CD4-positive, alpha-beta T cell treated with Interleukin-10 for 1 hour (primary cell): Measurements from ENCODE around the gene FMN1.

Experiments
- DNase-seq: peaks from one replicate; pipeline ENCODE4 v3.0.0-alpha.2; 2020

Gene FMN1

DNA sequence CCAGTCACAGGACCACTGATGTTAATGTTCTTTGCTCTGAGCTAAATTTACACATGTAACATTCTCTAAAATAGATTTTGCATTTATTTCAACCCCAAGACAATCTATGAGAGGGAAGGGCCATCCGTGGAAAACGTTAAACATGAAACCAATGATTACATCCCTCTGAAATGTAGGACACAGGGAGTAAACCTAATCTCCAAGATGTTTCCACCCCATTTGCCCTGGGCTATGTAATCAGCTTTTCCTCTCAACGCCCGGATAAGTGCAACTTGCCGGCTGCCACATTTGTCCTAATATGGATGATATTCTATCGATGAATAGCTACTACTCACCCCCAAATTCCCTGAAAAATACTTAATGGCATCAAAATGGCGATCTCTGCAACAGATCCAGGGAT, 6.4 kb upstream of the FMN1 start:
- DNase-seq: no peak

DNA sequence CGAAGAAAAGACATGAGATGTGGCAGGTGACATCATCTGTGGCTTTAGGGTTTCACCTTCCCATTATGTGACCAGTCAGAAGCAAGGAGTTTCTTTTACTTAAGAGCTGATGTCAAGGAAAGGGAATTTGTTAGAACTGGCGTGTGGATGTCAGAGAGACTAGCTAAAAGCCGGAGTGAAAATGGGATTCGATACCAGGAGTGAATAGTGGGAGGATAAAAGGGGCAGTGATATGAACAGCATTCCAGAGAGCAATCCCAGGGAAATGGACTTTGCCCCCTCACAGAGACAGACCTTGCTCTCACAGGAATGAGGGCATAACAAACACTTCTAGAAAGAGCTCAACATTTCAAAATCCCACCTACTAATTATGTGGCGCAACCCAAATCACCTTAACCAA, 5.9 kb upstream of the FMN1 start:
- no peak for DNase-seq

DNA sequence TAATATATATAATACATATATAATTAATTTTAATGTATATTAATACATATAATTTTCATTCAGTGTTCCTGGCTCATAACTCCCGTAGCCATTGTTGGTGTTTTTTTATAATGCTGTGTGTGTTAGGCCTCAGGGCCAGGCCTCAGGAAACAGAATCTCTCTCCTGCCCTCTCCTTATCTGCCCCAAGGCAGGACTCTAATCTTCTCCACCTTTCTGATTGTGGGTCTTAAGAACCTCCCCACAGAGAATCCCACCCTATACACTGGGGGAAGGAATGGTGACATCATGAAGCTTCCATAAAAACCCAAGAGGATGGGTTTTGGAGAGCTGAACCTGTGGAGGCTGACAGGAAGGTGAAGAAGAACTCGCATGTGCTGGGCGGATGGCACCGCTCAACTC, 4.0 kb upstream of the FMN1 start:
- no peak for DNase-seq

DNA sequence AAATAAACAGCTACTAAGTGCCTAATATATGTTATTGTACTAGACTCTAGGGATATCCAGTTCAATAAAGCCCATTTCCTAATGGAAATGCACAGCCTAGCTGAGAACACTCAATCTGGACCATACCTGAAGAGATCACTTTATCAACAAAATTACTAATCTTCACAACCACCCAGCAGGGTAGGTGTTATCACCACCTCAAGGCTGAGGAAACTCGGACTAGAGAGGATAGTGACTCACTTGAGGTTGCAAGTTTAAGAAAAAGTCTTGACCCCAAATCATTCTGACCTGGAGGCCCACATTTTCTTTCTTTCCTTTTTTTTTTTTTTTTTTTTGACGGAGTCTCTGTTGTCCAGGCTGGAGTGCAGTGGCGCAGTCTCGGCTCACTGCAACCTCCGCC, 3.1 kb upstream of the FMN1 start:
- DNase-seq: no peak

DNA sequence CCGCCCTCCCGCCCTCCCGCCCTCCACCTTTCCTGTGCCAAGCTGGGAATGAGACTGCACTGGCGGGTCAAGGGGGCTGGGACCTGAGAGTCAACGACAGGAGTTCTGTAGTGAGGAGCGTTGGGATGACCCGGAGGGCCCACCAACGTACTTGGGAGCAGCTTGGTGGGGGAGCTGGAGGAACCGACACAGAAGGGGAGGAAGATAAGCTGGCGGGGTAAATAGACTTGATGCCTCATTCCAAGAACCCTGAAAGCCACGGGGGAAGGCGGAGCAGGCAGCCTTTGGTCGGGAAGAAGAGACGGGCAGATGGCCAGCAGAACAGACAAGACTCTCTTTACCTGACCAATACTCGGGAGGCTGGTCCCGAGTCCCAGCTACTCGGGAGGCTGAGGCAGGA, 277 bp downstream of the FMN1 start:
- DNase-seq: no peak

DNA sequence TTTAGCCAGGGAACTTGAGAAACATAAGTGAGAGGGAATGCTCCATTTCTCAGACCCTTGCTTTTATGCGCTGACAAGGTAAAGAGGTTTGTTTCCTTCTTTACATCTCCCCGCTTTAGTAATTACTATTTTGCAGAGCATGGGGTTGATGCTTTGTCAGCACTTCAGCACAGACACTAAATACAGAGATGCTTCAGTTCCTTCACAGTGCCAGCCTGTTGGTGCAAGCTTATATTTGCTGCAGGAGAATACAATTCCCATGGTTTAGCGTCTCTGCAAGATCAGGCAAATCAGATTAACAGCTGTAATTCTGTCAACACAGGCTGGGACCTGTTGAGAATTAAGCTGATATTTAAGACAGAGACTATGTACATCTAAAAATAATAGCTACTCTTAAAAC, 2.9 kb downstream of the FMN1 start:
- no peak for DNase-seq

DNA sequence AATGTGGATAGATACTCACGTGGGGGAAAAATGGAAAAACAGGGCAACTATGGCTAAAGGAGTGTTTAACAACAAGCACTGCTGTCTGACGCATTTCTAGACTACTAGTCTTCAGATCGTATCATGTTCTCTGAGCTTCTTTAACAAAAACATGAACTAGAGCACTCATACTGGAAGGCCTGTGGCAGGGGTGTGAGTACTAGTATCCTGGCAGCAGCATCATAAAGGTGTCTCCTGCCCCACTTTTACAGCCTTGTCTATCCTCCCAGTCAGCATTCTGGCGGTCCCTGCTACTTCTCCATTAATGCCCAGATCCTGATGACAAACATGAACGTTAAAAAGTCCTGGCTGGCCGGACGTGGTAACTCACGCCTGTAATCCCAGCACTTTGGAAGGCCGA, 4.0 kb downstream of the FMN1 start:
- no peak for DNase-seq

DNA sequence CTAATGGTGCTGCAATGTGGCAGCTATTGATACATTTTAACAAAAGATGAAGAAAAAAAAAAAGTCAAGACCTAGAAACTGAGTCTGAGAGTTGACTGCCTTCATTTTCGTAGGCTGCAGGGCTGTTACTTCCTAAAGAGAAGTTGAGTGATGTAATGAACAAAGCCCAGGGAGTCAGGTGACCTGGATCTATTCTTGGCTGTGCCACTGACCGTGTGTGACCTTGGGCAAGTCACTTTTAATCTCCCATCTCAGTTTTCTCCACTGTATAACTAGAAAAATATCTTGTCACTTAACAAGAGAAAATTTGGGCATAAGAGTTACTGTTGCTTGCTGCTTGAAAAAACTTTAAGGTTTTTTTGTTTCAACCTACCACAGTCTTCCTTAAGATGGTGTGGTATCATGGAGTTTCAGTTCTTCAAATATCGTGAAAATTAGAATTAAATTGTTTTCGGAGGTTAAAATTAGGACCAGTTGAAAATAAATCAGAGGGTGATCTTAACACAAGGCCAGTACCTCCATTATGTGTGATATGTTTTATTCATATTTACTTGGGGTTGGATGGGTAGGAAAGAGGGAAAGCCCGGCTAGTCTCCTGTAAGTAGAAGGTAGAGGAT, 5.8 kb downstream of the FMN1 start:
- no peak for DNase-seq

DNA sequence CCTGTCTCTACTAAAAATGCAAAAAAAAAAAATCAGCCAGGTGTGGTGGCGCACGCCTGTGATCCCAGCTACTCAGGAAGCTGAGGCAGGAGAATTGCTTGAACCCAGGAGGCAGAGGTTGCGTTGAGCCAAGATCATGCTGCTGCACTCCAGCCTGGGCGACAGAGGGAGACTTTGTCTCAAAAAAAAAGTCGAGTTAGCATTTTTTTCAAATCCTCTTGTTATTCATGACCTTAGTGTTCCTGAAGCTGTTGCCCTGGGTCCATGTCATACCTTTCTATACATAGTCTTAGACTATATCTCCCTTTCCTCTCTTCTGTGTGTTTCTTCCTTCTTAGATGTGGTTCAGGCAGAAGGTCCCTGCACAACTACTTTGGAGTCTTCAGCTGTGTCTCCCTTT, 6.4 kb downstream of the FMN1 start:
- DNase-seq: no peak

DNA sequence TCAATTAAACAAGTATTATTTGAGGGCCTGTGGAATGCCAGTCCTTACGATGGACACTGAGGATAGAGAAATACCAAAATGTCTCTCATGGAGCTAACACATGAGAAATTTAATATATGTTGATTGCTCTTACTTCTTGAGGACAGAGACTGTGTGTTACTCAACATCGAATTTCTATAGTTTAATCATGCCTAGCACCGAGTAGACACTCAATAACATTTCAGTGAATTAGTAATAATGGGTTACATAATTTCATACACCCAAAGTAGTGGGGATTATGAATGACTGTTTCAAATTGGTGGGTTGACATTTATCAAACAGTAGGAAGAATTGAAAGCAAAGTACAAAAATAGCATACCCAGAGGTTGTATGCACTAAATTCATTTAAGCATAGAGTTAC, 11.2 kb downstream of the FMN1 start:
- DNase-seq: no peak

DNA sequence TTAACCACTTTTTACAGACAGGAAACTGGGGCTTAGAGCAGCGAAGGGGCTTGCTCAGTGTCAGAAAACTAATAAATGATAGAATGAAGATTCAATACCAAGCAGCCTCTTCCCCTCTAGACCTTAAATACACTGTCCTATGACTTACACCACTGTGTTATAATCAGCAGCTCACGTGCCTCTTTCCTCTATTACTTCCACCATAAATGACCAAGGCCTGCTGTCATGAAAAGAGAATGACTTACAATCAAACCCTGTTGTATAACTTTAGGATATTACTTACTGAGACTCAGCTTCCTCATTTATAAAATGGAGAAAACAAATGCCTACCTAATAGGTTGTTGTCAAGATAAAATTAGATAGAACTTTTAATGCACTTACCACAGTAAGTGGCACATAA, 11.6 kb downstream of the FMN1 start:
- no peak for DNase-seq

DNA sequence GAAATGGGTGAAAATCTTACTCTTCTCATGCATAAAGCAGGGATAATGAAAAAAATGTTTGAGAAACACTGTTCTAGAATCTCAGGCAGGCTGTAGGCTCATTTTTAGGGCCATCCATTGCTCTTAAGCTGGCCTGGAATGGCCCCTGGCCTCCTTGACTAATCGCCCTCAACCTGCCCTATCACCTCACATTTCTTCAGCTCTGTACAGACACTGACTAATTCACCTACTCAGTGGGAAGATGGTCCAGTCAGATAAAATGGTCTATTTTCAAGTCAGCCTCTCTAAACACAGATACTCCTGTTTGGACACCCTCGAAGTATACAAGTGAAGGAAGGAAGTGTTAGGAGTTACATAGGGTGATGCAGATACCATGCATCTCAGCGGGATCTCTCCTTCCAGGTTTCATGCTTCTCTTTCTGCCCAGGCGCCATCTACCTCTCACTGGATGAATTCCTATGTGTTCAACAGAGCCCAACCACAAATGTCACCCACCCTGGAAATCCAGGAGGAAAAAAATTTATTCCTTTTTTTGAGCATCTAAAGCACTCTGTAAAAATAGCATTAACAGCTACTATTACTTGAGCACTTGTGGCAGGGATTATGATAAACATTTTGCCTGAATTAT, 12.1 kb downstream of the FMN1 start:
- DNase-seq: no peak

DNA sequence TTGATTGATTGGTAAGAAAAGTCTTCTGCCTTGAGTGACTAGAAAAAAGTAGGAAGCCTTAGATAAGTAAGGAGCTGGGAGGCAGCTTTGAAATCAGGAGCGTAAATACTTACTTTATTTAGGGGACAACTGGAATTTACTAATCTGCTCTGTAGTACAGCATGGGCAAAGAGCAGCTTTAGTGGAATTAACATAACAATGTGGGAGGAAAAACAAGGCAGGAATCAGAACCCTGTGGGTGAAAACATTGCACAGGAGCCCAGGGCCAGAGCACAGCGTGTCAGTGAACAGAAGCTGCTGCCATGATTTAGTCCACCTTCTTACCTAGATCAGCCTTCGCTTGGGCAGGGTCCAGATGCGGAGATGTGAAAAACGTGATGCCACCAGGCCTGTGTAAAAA, 14.6 kb downstream of the FMN1 start:
- DNase-seq: no peak

DNA sequence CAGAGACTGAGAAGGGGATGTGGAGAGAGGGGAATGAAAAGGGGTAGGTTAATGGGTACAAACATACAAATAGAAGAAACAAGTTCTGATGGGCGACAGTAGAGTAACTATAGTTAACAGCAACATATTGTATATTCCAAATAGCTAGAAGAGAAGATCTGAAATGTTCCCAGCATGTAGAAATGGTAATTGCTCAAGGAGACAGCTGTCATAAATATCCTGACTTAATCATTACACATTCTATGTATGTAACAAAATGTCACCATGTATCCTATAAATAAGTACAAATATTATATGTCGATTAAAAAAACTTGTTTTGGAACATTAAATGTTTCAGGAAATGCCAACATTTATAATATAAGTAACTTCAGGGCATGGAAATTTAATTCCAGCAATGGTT, 23.3 kb downstream of the FMN1 start:
- DNase-seq: no peak

DNA sequence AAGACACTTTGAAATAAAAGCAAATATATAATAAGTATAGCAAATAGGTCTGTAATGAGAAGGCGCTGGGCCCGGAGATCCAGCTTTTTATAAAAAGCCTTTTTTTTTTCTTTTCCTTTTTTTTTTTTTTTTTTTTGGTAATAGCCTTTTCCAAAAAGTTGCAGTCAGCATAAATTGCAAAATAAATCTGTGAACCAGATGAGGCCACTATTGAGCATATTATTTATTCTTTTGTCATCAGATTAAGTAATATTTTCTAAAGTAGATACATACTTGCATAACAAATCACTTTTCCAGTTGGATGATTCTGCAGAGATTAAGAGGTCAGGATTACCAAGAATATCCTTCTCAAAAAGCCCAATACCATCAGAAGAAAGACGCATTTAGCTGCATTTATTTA, 24.9 kb downstream of the FMN1 start:
- no peak for DNase-seq

DNA sequence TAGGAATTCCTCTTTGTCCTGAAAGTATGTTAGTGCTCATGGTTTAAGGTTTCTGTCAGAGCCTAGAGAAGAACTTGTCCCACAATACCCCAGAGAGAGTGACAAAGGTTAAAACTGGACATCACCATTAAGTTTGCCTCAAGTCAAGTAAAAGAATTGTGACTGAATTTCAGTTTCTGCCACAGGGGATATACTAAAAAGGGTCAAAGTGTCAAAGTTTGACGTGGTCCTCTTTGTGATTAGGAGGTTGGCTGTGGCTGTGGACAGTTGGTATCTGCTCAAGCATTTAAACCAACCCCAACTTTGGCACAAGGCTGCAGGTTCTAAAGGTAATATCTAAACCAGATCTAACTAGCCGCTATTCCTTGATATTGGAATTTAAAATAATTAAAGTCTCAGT, 26.1 kb downstream of the FMN1 start:
- no peak for DNase-seq

DNA sequence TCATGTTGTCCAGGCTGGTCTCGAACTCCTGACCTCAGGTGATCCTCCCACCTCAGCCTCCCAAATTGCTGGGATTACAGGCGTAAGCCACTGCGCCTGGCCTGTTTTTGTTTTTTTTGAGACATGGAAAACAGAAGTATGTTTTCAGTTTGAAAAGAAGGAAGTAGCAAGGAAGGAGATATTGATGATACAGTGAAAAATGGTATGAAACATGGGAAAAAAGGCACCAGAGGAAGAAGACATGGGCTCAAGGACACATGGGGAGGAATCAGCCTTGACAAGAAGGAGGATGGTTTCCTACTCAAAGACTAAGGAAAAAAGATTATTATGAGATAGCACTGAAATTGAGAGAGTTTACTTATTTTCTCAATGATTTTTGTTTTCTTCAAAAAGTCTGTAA, 30.7 kb downstream of the FMN1 start:
- no peak for DNase-seq

DNA sequence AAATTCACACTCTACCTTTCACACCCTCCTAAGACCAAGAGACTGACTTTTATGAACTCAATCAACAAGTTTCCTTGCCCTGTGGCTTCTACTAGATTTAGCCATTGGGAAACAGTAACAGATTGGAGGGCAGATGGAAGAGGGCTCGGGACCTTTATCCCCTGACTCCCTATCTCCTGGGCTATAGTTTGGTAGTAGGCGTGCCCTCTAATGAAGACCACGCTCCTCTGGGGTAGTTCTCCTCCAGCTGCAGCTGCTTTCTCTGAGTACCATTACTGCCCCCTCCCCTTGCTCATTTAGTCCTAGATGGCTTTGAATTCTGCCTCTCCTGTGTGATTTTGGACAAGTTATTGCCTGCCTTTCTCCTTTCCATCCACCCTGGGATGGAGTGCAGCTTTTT, 33.3 kb downstream of the FMN1 start:
- no peak for DNase-seq

DNA sequence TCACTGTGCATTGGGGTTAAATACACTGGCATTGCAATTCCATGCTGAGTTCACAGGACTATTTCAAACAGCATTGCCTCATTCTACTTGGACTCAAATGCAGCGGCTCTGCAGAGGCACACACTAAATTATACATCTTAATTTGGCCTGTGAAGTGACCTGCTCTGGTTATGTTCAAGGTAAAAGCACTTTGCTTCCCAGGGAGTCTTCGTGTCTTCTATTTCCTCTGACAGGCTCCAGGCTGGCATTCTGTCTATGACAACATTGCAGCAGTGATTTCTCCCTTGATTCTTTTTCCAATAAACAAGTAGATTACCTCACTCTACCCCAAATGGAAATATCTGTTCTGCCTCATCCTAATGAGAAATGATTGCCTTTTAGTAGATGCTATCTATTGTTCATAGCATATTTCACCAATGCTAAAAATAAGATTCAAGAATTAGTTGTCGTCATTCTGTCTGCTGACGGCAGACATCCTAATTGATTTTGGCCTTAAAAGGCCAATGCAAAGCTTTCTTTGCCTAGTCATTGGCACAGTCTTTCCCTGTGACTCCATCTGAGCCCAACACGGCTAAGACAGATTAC, 33.8 kb downstream of the FMN1 start:
- DNase-seq: no peak

DNA sequence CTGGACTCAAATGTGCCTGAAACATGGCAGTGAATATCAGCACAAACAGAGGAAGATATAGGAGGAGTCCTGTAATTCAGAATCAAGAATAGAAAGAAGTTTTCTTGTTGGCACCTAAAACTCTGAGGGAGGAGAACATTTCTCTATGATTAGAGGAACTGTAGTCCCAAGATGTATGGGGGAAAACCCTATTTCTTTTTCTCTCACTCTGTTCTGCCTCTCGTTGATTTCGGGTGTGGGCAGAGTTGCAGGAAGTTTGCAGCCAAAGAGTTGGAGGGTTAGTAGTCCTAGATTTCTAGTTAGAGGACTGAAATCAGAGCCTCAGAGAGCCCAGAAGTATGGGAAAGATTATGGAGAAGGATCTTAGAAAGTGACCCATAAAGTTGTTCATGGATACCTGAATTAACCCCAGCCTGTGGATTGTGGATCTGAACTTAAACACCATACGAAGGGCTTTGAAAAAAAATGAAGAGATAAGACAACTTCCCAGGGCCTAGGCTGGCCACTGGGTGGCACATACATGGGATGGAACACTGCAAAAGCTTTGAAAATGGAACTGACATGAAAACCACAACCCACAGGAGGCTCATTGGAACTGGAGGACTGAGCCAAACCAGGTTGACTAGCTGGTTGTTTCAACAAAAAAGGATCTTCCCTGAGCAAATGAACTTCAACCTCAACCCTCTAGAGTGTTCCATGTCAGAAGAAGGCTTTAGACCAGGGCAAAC, 34.6 kb downstream of the FMN1 start:
- DNase-seq: no peak

DNA sequence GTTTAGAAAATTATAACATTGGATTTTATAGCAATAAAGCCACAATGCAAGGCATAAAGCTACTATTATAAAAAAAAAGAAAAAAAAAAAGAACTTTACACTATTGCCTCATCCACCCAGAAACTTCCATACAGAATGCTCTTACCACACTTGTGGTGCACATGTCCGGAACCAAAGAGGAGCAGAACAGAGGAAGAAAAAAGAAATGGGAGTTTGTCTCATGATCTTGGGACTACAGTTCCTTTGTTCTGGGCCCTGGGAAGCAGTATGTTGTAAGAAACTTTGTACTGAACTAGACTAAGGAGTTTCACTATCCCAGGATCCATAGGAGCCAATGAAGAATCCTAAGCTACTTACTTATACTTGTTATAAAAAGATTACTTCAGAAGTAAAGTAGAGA, 36.1 kb downstream of the FMN1 start:
- no peak for DNase-seq

DNA sequence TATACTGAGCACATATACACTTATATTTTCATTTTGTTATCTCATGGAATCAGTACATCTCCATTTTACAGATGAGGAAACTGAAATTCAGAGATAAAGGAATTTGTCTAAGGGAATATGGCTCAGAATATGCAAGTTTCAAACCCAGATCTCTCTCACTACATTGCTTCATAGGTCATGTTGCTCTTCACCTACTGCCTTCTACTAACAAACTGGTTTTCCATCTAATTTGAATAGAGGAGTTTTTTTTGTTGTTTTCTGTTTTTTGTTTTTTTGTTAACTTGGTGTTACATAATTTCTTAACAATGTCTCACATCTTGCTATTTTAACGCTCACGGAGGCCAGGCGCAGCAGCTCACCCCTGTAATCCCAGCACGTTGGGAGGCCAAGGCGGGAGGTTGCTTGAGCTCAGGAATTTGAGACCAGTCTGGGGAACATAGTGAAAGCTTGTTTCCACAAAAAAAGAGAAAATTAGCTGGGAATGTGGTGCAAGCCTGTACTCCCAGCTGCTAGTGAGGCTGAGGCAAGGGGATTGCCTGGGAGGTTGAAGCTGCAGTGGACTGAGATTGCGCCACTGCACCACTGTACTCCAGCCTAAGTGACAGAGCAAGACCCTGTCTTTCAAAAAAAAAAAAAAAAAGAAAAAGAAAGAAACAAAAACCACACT, 37.0 kb downstream of the FMN1 start:
- no peak for DNase-seq

DNA sequence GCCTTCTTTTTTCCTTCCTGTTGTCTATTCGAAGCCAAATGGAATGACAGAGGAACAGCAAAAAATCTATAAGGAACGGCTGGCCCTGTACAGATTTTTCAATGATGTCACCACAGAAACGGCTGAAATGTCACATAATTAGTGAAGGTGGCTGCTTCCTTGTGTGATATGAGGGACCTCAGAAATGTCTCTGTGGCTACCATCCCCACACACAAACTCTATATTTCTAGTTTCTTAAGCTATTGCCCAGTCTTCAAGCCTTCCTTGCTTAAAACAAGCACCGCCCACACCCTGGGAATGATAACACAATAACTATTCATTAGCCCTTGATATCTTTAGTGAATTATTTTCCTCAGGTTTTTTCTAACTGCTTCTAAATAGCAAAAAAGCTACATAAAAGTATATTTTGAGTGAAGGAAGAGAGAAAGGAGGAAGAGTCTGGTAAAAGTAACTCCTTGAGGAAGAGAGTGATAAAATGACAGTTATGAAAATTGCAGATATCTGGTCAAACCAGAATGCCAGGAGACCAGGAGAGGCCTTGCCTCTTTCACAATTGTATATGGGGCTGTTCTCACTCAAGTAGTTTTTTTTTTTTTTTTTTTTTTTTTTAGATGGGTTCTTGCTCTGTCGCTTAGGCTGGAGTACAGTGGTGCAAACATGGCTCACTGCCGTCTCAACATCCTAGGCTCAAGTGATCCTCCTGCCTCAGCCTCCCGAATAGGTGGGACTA, 38.7 kb downstream of the FMN1 start:
- DNase-seq: no peak
